Lung microvascular endothelial cell (primary cell): Measurements from ENCODE around the gene RPL26. TPM values are rescaled to one million over a fixed set of nuclear protein-coding genes. Genes with fewer than 3 reads are reported as not detected.

Experiments
- DNase-seq, 2 donors: peaks; one replicate each; pipeline versions ENCODE4 v3.0.0 to v3.0.0-alpha.2; 2010; ENCODE audit warnings: low read depth in 2 of 2
- total RNA-seq: library from RNA; depleted of rRNA; stranded (reverse); fragments of >200 nt; gene quantifications from 2 replicates; pipeline ENCODE4 v1.2.1, GENCODE V29; 2014

The RPL26 gene
- 3,049 and 3,358 TPM in 2 replicates for total RNA-seq

DNA sequence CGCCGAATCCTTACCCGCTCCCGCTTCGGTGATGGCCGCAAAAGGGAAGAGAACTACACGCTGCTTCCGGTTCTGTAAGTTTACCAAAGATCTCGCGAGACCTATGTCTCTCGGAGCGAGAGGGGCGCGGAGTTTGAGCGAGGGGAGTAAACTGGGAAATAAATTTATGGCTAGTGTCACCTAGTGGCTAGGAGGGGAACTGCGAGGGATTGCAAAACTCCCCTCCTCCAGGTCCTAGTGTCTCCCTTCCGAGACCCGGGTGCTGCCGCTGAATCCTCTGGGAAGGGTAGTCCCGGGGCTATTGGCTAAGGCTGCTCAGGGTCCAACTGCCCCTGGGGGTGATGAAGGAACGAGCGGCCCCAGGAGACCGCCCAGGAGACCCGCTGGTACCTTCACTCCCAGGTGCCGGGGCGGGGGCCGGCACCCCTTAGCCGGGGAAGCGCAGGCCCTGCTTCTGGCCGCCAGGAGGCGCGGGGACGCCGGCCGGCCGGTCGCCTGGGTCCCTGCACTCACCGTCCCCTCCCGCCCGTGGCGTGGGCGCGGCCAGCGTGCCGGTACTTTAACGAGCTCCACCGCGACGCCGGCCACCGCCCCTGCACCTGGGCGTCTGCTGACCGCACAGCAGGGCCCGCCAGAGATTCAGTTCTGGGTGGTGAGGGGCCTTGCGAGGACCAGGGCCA lies at the start of gene RPL26:
Gene RPL26, minus strand, starts transcription at position 51 of the 680 bp plus-strand sequence. CDS start 883 bp downstream, outside the sequence.
- peak; percentile 98 to 99 for DNase-seq

- peak; percentile 64 to 65 for DNase-seq
These were observed 48.0 kb upstream of the RPL26 start for GRCh38 chr17:8430966-8431365.

GRCh38 chr17:8426802-8427201 lies 43.8 kb upstream of the RPL26 start:
- DNase-seq, result no peak

GRCh38 chr17:8426094-8426720 lies 43.2 kb upstream of the RPL26 start:
- no peak for DNase-seq

DNA sequence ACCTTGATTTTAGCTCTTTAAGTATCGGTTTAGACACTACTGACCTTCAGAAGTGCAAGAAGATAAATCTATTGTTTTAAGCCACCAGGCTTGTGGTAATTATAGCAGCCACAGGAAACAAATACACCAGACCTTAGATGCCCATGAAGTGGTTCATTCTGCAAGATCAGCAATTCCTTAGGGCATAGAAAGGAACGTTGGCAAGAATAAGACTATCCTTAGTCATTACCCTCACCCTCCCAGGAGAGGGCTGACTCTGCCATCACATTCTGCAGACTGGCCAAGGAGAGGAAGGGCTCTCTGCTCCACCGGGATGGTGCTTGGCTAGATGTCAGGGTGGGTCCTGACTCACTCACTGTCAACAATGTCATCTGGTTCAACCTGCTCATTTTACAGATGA lies 38.6 kb upstream of the RPL26 start:
- DNase-seq, result no peak

- peak; percentile 89 to 90 for DNase-seq
These were observed 37.3 kb upstream of the RPL26 start for GRCh38 chr17:8420041-8420934.

DNA sequence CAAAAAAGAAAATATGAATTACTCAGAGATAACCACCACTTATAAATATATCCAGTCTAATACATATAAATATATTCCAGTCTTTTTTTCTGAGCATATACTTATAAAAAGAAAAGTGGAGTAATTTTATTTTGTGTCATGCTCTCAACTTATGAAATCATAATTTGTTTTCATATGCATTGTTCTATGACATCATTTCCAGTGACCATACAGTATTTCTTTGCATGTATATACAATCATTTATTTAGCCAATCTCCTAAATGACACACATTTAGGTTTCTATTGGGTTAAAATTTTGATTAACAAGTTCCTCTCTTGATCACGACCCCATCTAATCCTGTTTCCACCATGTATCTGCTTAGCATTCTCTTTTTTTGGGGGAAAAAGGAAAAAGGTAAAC lies 36.3 kb upstream of the RPL26 start:
- no peak for DNase-seq

- DNase-seq, result no peak
These were observed 35.5 kb upstream of the RPL26 start for GRCh38 chr17:8418471-8418870.

DNA sequence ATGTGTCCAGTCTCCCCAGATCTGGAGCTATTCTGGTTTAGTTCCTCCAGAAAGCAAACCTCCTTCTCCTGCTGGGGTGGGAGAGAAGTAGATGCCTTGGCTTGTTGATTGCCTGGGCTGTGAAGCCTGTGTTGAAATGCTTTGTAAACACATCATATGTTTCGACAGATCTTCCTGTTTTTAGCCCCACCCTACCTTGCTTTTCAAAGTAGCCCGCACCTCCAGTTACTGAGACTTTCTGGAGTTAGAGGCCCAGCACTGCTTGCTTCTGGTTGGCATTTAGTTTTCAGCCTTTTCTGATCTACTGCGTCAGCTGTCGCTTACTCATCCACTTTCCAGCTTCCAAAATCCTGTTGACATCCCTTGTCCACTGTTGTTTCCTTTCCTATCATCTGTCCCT lies 34.8 kb upstream of the RPL26 start:
- peak in 1 of 2 donors; percentile 33 for DNase-seq

DNA sequence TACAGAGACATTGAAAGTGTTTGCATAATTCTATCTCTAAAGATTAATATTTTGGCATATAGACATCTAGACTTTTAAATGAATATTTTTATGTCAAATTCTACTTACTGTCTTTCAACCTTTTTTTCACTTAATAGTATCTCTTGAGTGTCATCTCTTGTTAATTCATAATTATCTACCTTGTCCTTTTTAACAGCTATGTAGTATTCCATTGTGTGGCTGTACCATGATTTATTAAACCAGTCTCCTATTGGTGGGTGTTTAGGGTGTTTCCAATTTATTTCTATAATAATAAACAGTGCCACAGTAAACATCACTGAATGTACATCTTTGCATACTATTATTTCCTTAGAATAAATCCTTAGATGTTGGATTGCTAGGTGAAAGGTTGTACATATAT lies 30.9 kb upstream of the RPL26 start:
- DNase-seq, result no peak

DNA sequence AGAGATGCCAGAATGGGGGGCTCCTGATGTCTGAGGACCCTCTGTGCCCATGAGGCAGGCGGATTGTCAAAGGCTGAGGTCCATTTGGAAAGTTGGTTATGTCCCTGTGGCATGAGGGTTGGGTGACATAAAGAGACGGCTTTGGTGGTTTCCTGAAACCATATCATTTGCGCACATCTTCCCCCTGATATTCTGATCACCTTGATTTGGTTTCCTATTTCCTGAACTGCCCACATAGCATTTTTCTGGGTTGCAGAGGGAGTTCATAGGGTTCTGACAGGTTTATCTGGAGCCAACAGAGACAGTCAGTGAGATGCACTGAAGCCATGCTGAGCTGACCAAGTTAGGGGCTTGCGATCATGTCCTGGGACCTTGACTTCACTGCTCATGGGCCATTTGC lies 30.3 kb upstream of the RPL26 start:
- no peak for DNase-seq

DNA sequence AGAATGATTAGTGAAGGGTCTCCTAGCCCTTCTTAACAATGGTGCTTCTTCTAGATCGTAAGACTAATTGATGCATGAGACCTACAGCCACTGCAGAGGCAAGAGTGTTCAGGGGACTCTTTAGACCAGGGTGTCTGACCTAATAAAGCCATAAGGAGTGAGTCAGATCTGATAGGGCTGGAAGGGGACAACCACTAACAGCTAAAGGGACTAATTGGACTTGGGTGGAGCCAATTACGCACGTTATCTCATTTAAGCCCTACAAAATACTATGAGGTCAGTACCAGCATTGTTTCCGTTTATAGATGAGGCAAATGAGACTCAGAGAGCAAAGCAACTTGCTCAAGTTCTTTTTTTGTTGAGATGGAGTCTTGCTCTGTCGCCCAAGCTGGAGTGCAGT lies 29.1 kb upstream of the RPL26 start:
- no peak for DNase-seq

DNA sequence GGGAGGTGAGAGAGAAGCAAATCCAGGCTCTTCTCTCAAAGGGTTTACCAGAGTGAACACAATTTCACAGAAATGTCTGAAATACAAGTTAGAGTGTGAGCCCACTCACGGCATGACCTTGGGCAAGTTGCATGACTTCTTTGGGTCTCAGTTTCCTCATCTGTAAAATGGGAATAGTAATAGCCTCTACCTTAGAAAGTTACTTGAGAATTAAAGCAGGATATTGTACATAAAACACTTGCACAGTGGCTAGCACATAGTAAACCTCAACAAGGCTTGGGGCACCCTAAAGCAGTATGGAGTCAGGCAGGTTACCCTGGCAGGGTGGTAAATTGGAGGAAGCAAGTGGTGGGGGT lies 27.9 kb upstream of the RPL26 start:
- DNase-seq, result no peak

- peak; percentile 83 to 88 for DNase-seq
These were observed 27.2 kb upstream of the RPL26 start for GRCh38 chr17:8409966-8410882.

- no peak for DNase-seq
These were observed 25.4 kb upstream of the RPL26 start for GRCh38 chr17:8408371-8408770.

- no peak for DNase-seq
These were observed 23.2 kb upstream of the RPL26 start for GRCh38 chr17:8406174-8406573.

GRCh38 chr17:8405499-8406016 lies 22.6 kb upstream of the RPL26 start:
- DNase-seq, result no peak

DNA sequence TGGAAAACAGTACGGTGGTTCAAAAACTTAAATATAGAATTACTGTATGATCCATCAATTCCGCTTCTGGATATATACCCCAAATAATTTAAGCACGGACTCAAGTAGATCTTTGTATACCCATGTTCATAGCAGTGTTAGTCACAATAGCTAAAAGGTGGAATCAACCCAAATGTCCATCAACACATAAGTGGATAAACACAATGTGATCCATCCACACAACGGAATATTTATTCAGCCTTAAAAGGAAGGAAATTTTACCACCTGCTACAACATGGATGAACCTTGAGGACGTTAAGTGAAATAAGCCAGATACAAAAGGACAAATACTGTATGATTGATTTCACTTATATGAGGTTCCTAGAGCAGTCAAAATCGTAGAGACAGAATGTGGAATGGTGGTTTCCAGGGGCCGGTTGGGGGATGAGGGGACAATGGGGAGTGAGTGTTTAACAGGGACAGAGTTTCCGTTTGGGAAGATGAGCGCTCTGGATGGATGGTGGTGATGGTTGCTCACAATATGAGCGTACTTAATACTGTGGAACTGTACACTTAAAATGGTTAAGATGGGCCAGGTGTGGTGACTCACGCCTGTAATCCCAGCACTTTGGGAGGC lies 20.0 kb upstream of the RPL26 start:
- DNase-seq, result peak in 1 of 2 donors; percentile 97

- DNase-seq, result no peak
These were observed 18.1 kb upstream of the RPL26 start for GRCh38 chr17:8401107-8401506.

GRCh38 chr17:8398980-8399379 lies 16.0 kb upstream of the RPL26 start:
- no peak for DNase-seq

- no peak for DNase-seq
These were observed 14.6 kb upstream of the RPL26 start, which contains the start of gene RNF222 for GRCh38 chr17:8397636-8398035. TSS of gene RNF222 (minus strand) at chr17:8397827. CDS start at chr17:8393461, 4,366 bp downstream.
